Panc1 (cell line): ENCODE data around the gene SYNRG. TPM values are rescaled to one million over a fixed set of nuclear protein-coding genes. Genes with fewer than 3 reads are reported as not detected.

Experiments
- ATAC-seq: fragments of 200-7000 bp; cut with Tn5 transposase; 2 replicates; pipeline ENCODE4 v1.9.1; 2020; ENCODE audit warnings: mild to moderate bottlenecking, moderate library complexity
- BruUV-seq: library from RNA; stranded (reverse); fragments of 400-500 nt; replicated peaks from 2 replicates; lab custom pipeline; 2021; lab: Mats Ljungman, UMichigan
- CTCF ChIA-PET: fragments of 300-600 bp; sonication (Branson Sonifier 250); formaldehyde crosslinking; loops from one replicate; lab custom pipeline; 2022; ENCODE audit warnings: antibody characterized with exemption; lab: Charles Lee
- POLR2A ChIA-PET: fragments of 300-600 bp; sonication (Branson Sonifier 250); formaldehyde crosslinking; loops from one replicate; lab custom pipeline; 2022; ENCODE audit warnings: antibody characterized with exemption; lab: Charles Lee
- DNase-seq: peaks from one replicate; pipeline ENCODE4 v3.0.0-alpha.2; 2010; ENCODE audit warnings: low read depth, low spot score
- H3K27ac ChIP-seq: 2 replicates; pipeline ENCODE4 v1.5.1; 2011; ENCODE audit warnings: mild to moderate bottlenecking, low read length, inconsistent platforms
- H3K27me3 ChIP-seq: fragments of 200-500 bp; sonication (Bioruptor generic); 2 replicates; pipeline ENCODE4 v1.6.0; 2014; ENCODE audit warnings: low read length, inconsistent platforms; ENCODE audit not compliant: control insufficient read depth, insufficient read depth
- H3K36me3 ChIP-seq: fragments of 200-500 bp; sonication (Bioruptor generic); 2 replicates; pipeline ENCODE4 v1.5.1; 2014; ENCODE audit warnings: inconsistent platforms, mild to moderate bottlenecking, low read length, moderate library complexity; ENCODE audit not compliant: control insufficient read depth, insufficient read depth
- H3K4me1 ChIP-seq: 2 replicates; pipeline ENCODE4 v1.5.1; 2011; ENCODE audit warnings: inconsistent platforms, mild to moderate bottlenecking, low read length, moderate library complexity; ENCODE audit not compliant: control insufficient read depth, insufficient read depth
- H3K4me3 ChIP-seq, 2 experiments: 2 replicates each; pipeline ENCODE4 v1.5.1; 2011 to 2012; ENCODE audit warnings: low read depth in 2 of 2, low read length in 2 of 2, mild to moderate bottlenecking in 2 of 2, inconsistent platforms in 1 of 2, moderate library complexity in 1 of 2
- H3K9me3 ChIP-seq: fragments of 200-500 bp; sonication (Bioruptor generic); 2 replicates; pipeline ENCODE4 v1.5.1; 2014; ENCODE audit warnings: low read depth, mild to moderate bottlenecking, inconsistent platforms, low read length, moderate library complexity; ENCODE audit not compliant: control insufficient read depth, insufficient read depth
- POLR2AphosphoS5 ChIP-seq: IDR thresholded peaks from 2 replicates; pipeline ENCODE4 v1.6.1; 2012; ENCODE audit warnings: mild to moderate bottlenecking, low read depth, low read length, moderate library complexity
- REST ChIP-seq, 2 experiments: IDR thresholded peaks; 2 replicates each; pipeline ENCODE4 v1.6.1; 2011 to 2012; ENCODE audit warnings: low read depth in 2 of 2, control low read depth in 1 of 2, low read length in 1 of 2, mild to moderate bottlenecking in 1 of 2, moderate library complexity in 1 of 2; ENCODE audit not compliant: insufficient read depth in 1 of 2
- SIN3A ChIP-seq: IDR thresholded peaks from 2 replicates; pipeline ENCODE4 v1.6.1; 2012; ENCODE audit warnings: low read depth, mild to moderate bottlenecking, low read length, moderate library complexity, borderline replicate concordance; ENCODE audit not compliant: insufficient read depth
- TCF7L2 ChIP-seq: IDR thresholded peaks from 2 replicates; pipeline ENCODE4 v1.6.1; 2011; ENCODE audit warnings: mild to moderate bottlenecking, low read depth, low read length, inconsistent platforms
- in situ Hi-C: cut with HindIII; loops from 2 replicates; pipeline ENCODE4 v1.10.0; 2016; ENCODE audit warnings: low sequenced_read_pairs, low pct_unique_long_range_greater_than_20kb
- intact Hi-C: fragments of 100-400 bp; cut with micrococcal nuclease; formaldehyde crosslinking; loops from one replicate; pipeline ENCODE4 v1.10.0; 2022; ENCODE audit not compliant: unreplicated experiment
- total RNA-seq: library from RNA; stranded (reverse); gene quantifications from one replicate; pipeline ENCODE4 v1.2.1, GENCODE V29; 2021; ENCODE audit not compliant: unreplicated experiment
- TF ChIP-seq, protein P1 (sequence below): fragments of 450-650 bp; IDR thresholded peaks from 2 replicates; pipeline ENCODE4 v1.5.1; 2017; ENCODE audit warnings: mild to moderate bottlenecking

SYNRG gene
- total RNA-seq, 1 experiment from 2014 or later, result 30.8 TPM

GRCh38 chr17:37567137-37567536 lies 42.1 kb downstream of the SYNRG start:
- Histone ChIP-seq H3K27me3 (no peaks in the 10 kb centered on the region), H3K9me3 (no peaks in the 10 kb centered on the region), H3K4me3 (no peak overlapping the region), H3K36me3 (peaks cover 21% of the 10 kb centered on the region), H3K27ac (no peak overlapping the region), H3K4me1 (no peaks in the 10 kb centered on the region)
- CTCF ChIA-PET, result interaction anchor here (0.6 kb wide), 1 partner anchor 294 kb away, joined by 3 read pairs; no protein-coding TSS in a partner anchor
- POLR2A ChIA-PET, result no interaction called here
- DNase-seq (no peak), ATAC-seq (no peak)
- intact Hi-C loops, result loop anchor here (10.0 kb wide), 1 partner anchor 62 kb away; no protein-coding TSS in a partner anchor
- TF ChIP-seq REST (IDR thresholded peaks at IDR 0.05; ENCODE audit: insufficient read depth in 1 of 2, low read depth in 2 of 2, low read length in 1 of 2), result no peak
- TF ChIP-seq SIN3A, result no peak
- no peak for TF ChIP-seq POLR2AphosphoS5
- TF ChIP-seq, protein P1, sequence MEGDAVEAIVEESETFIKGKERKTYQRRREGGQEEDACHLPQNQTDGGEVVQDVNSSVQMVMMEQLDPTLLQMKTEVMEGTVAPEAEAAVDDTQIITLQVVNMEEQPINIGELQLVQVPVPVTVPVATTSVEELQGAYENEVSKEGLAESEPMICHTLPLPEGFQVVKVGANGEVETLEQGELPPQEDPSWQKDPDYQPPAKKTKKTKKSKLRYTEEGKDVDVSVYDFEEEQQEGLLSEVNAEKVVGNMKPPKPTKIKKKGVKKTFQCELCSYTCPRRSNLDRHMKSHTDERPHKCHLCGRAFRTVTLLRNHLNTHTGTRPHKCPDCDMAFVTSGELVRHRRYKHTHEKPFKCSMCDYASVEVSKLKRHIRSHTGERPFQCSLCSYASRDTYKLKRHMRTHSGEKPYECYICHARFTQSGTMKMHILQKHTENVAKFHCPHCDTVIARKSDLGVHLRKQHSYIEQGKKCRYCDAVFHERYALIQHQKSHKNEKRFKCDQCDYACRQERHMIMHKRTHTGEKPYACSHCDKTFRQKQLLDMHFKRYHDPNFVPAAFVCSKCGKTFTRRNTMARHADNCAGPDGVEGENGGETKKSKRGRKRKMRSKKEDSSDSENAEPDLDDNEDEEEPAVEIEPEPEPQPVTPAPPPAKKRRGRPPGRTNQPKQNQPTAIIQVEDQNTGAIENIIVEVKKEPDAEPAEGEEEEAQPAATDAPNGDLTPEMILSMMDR, result no peak
- in situ Hi-C loops, result no loop called here
- no TSS peak for BruUV-seq

- CTCF ChIA-PET, result no interaction called here
- peaks cover 15% of the 10 kb centered on the region for H3K36me3 ChIP-seq
- DNase-seq (no peak), ATAC-seq (no peak)
- H3K4me1 ChIP-seq, result no peaks in the 10 kb centered on the region
- POLR2A ChIA-PET, result no interaction called here
- no peaks in the 10 kb centered on the region for H3K27me3 ChIP-seq
- H3K9me3 ChIP-seq, result no peaks in the 10 kb centered on the region
- intact Hi-C loops, result loop anchor here (10.0 kb wide), 1 partner anchor 59 kb away; no protein-coding TSS in a partner anchor
- BruUV-seq, result TSS peak; percentile 53
- H3K27ac ChIP-seq, result no peak overlapping the region
- no peak overlapping the region for H3K4me3 ChIP-seq
- no peak for TF ChIP-seq REST (IDR thresholded peaks at IDR 0.05; ENCODE audit: insufficient read depth in 1 of 2, low read depth in 2 of 2, low read length in 1 of 2)
- TF ChIP-seq, protein P1, result no peak
- TF ChIP-seq POLR2AphosphoS5, result no peak
- no peak for TF ChIP-seq TCF7L2
- no peak for TF ChIP-seq SIN3A
- in situ Hi-C loops, result no loop called here
Observed at GRCh38 chr17:37564252-37564651, 45.0 kb downstream of the SYNRG start.
